GM13977 (cell line): ENCODE results near the gene AHI1.

Experiments
- DNase-seq: peaks from one replicate; pipeline ENCODE4 v3.0.0; 2012; ENCODE audit warnings: low spot score
- in situ Hi-C: fragments of 300-500 bp; cut with MboI; formaldehyde crosslinking; loops from one replicate; pipeline ENCODE4 v1.12.0; 2022; ENCODE audit warnings: low sequenced_read_pairs, low pct_unique_long_range_greater_than_20kb, mixed read lengths, inconsistent platforms; ENCODE audit not compliant: unreplicated experiment
- TF ChIP-seq, protein P1 (sequence below): IDR thresholded peaks from 2 replicates; pipeline ENCODE4 v1.5.1; 2012; ENCODE audit warnings: mild to moderate bottlenecking, control low read depth; ENCODE audit not compliant: insufficient read depth; ENCODE audit errors: extremely low read depth, missing control alignments

AHI1 gene

DNA sequence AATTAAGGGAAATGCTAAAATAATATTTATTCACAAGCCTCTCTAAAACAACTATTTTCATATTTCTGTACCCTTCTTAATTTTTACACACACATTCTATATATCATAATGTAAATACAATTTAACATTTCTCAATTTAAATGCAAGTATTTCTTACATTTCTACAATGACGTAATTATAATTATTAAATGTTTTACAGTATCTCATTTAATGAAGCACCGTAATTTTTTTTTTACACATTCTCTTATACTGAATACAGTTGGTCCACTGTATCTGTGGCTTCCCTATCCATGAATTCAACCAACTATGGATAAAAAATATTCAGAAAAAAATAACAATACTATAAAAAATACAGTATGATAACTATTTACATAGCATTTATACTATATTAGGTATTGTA is 85.7 kb downstream of the AHI1 start:
- in situ Hi-C loops, result no loop called here
- no peak for DNase-seq
- TF ChIP-seq, protein P1, sequence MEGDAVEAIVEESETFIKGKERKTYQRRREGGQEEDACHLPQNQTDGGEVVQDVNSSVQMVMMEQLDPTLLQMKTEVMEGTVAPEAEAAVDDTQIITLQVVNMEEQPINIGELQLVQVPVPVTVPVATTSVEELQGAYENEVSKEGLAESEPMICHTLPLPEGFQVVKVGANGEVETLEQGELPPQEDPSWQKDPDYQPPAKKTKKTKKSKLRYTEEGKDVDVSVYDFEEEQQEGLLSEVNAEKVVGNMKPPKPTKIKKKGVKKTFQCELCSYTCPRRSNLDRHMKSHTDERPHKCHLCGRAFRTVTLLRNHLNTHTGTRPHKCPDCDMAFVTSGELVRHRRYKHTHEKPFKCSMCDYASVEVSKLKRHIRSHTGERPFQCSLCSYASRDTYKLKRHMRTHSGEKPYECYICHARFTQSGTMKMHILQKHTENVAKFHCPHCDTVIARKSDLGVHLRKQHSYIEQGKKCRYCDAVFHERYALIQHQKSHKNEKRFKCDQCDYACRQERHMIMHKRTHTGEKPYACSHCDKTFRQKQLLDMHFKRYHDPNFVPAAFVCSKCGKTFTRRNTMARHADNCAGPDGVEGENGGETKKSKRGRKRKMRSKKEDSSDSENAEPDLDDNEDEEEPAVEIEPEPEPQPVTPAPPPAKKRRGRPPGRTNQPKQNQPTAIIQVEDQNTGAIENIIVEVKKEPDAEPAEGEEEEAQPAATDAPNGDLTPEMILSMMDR, result no peak

DNA sequence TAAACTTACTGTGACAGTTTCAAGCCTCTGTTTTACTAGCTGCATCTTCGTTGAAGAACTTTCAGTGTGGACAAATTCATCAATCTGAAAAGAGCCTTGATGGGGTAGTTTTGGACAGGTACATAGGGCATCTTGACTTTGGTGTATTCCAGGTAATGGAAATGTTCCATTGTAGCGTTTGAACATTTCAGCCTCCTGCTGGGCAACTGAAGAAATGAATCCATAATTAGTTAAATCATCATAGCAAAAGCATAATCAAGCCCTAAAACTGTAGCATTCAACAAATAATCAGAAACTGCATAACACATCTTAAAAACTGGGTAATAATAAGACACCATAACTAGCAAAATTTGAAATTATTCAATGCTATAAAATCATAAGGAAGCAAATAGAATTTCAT is 86.2 kb downstream of the AHI1 start:
- no peak for DNase-seq
- in situ Hi-C loops, result no loop called here
- TF ChIP-seq, protein P1, result no peak

- no peak for DNase-seq
- TF ChIP-seq, protein P1, result no peak
- in situ Hi-C loops, result no loop called here
Observed at GRCh38 chr6:135410856-135411255, 86.7 kb downstream of the AHI1 start.

GRCh38 chr6:135403584-135403983 is 94.0 kb downstream of the AHI1 start:
- in situ Hi-C loops, result no loop called here
- TF ChIP-seq, protein P1, result no peak
- no peak for DNase-seq

DNA sequence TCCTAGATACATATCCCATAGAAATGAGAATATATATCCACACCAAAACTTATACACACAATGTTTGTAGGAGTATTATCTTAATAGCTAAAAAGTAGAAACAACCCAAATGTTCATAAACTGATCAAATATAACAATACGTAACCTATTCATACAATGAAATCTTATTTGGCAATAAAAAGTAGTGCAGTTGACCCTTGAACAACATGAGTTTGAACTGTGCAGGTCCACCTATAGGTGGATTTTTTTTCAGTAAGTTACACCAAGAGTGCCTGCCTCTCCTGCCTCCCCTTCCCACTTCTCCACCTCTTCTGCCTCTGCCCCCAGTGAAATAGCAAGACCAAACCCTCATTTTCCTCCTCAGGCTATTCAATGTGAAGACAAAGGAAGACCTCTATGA is 95.2 kb downstream of the AHI1 start:
- TF ChIP-seq, protein P1, result no peak
- in situ Hi-C loops, result no loop called here
- no peak for DNase-seq

- DNase-seq, result no peak
Observed at GRCh38 chr6:135397172-135397952, 100.2 kb downstream of the AHI1 start.

More at GRCh38 chr6:135397172-135397952, 100.2 kb downstream of the AHI1 start:
- in situ Hi-C loops, result no loop called here
- TF ChIP-seq, protein P1, result no peak
